ENCODE results near the gene KRT15. TPM values are rescaled to one million over a fixed set of nuclear protein-coding genes. Genes with fewer than 3 reads are reported as not detected.

The KRT15 gene
- total and polyA plus RNA-seq, 2 donors (not counting 1 experiment from before 2014, with no cell fraction given), result not detected

- intact Hi-C loops (cut with micrococcal nuclease), result no loop called here
- Histone ChIP-seq H3K36me3 (replicated peaks in 1 of 2; ENCODE audit: control extremely low read depth in 1 of 2, control insufficient read depth in 1 of 2, extremely low read depth in 1 of 2, insufficient read depth in 2 of 2, low read length in 1 of 2) (no peaks in the 10 kb centered on the region), H3K79me2 (ENCODE audit: control insufficient read depth, insufficient read depth, low read length) (no peaks in the 10 kb centered on the region), H3K4me2 (replicated peaks; ENCODE audit: low read depth, low read length, poor library complexity, severe bottlenecking) (no peak overlapping the region), H3K4me3 (ENCODE audit: control extremely low read depth in 1 of 5, extremely low read depth in 1 of 5, insufficient read depth in 1 of 5, low read depth in 2 of 5, low read length in 4 of 5) (no peak overlapping the region), H3K9me3 (ENCODE audit: control extremely low read depth in 1 of 3, control insufficient read depth in 2 of 3, insufficient read depth in 1 of 3, low read length in 2 of 3) (peaks cover 0 to 2% (median 0%) of the 10 kb centered on the region in 3 donors), H3K27me3 (replicated peaks in 1 of 4; ENCODE audit: control extremely low read depth in 1 of 4, control insufficient read depth in 3 of 4, insufficient read depth in 4 of 4, low read length in 3 of 4) (peaks cover 0 to 22% (median 5%) of the 10 kb centered on the region in 4 experiments), H3K4me1 (ENCODE audit: control insufficient read depth in 2 of 2, insufficient read depth in 2 of 2, low read length in 2 of 2) (peaks cover 11 to 12% of the 10 kb centered on the region in 2 donors), H3K9ac (ENCODE audit: low read length) (no peak overlapping the region), H2AFZ (ENCODE audit: insufficient read depth, low read depth, low read length, poor library complexity, severe bottlenecking) (no peak overlapping the region), H3K27ac (ENCODE audit: low read length in 2 of 2) (no peak overlapping the region), H4K20me1 (ENCODE audit: control insufficient read depth, insufficient read depth, low read length, poor library complexity, severe bottlenecking) (no peaks in the 10 kb centered on the region)
- ChIA-PET CTCF (no interaction called here), POLR2A (no interaction called here)
- H3K27me3 Mint-ChIP-seq, result peaks cover 37% of the 10 kb centered on the region
- DNase-seq (no peak), ATAC-seq (ENCODE audit: low read depth) (no peak)
- no peak overlapping the region for H3K4me3 Mint-ChIP-seq
- H3K4me1 Mint-ChIP-seq, result peaks cover 2% of the 10 kb centered on the region
- no peak overlapping the region for H3K27ac Mint-ChIP-seq
- WGBS (ENCODE audit: insufficient coverage), result no CpG with 5 or more reads among the region's 4 CpGs
- TF ChIP-seq EZH2 (IDR thresholded peaks at IDR 0.05; ENCODE audit: borderline replicate concordance, insufficient read depth, low read depth, low read length, poor library complexity, severe bottlenecking) (no peak), CTCF (IDR thresholded peaks at IDR 0.05) (no peak)
- H3K9me3 Mint-ChIP-seq (ENCODE audit: insufficient read depth), result no peaks in the 10 kb centered on the region
Measured at GRCh38 chr17:41523225-41523593, 4.5 kb upstream of the KRT15 start.

GRCh38 chr17:41522301-41523224 lies 3.9 kb upstream of the KRT15 start:
- no peaks in the 10 kb centered on the region for H3K36me3 ChIP-seq (replicated peaks in 1 of 2; ENCODE audit: control extremely low read depth in 1 of 2, control insufficient read depth in 1 of 2, extremely low read depth in 1 of 2, insufficient read depth in 2 of 2, low read length in 1 of 2)
- WGBS (ENCODE audit: insufficient coverage), result 91% methylated on average over 10 of the region's 12 CpGs
- Mint-ChIP-seq H3K27ac (no peak overlapping the region), H3K27me3 (peaks cover 37% of the 10 kb centered on the region), H3K4me3 (no peak overlapping the region), H3K9me3 (ENCODE audit: insufficient read depth) (no peaks in the 10 kb centered on the region), H3K4me1 (peaks cover 2% of the 10 kb centered on the region)
- peaks cover 4 to 6% of the 10 kb centered on the region in 2 donors for H3K4me1 ChIP-seq (ENCODE audit: control insufficient read depth in 2 of 2, insufficient read depth in 2 of 2, low read length in 2 of 2)
- CTCF ChIA-PET, result no interaction called here
- no peaks in the 10 kb centered on the region for H4K20me1 ChIP-seq (ENCODE audit: control insufficient read depth, insufficient read depth, low read length, poor library complexity, severe bottlenecking)
- H3K27ac ChIP-seq (ENCODE audit: low read length in 2 of 2), result no peak overlapping the region
- H2AFZ ChIP-seq (ENCODE audit: insufficient read depth, low read depth, low read length, poor library complexity, severe bottlenecking), result no peak overlapping the region
- ATAC-seq (ENCODE audit: low read depth), result no peak
- H3K4me2 ChIP-seq (replicated peaks; ENCODE audit: low read depth, low read length, poor library complexity, severe bottlenecking), result no peak overlapping the region
- intact Hi-C loops (cut with micrococcal nuclease), result no loop called here
- peaks cover 0 to 16% (median 3%) of the 10 kb centered on the region in 4 experiments for H3K27me3 ChIP-seq (replicated peaks in 1 of 4; ENCODE audit: control extremely low read depth in 1 of 4, control insufficient read depth in 3 of 4, insufficient read depth in 4 of 4, low read length in 3 of 4)
- TF ChIP-seq EZH2 (IDR thresholded peaks at IDR 0.05; ENCODE audit: borderline replicate concordance, insufficient read depth, low read depth, low read length, poor library complexity, severe bottlenecking), result no peak
- no peak for TF ChIP-seq CTCF (IDR thresholded peaks at IDR 0.05)
- POLR2A ChIA-PET, result interaction anchor here (0.6 kb wide), 1 partner anchor 11 kb away, joined by 6 read pairs; no protein-coding TSS in a partner anchor
- H3K9ac ChIP-seq (ENCODE audit: low read length), result no peak overlapping the region
- no peak for DNase-seq
- H3K79me2 ChIP-seq (ENCODE audit: control insufficient read depth, insufficient read depth, low read length), result no peaks in the 10 kb centered on the region
- H3K4me3 ChIP-seq (ENCODE audit: control extremely low read depth in 1 of 5, extremely low read depth in 1 of 5, insufficient read depth in 1 of 5, low read depth in 2 of 5, low read length in 4 of 5), result no peak overlapping the region
- no peaks in the 10 kb centered on the region for H3K9me3 ChIP-seq (ENCODE audit: control extremely low read depth in 1 of 3, control insufficient read depth in 2 of 3, insufficient read depth in 1 of 3, low read length in 2 of 3)

Measured in B cell (primary cell).